Nephron progenitor cell (in vitro differentiated cells): ENCODE measurements around the gene ADTRP.

ENCODE experiments used
- DNase-seq: peaks from one replicate; pipeline ENCODE4 v3.0.0; 2021
- H3K27ac Mint-ChIP-seq: 2 replicates; pipeline ENCODE4 v1.8.0; 2021; ENCODE audit warnings: mild to moderate bottlenecking, moderate library complexity, mixed read lengths
- H3K27me3 Mint-ChIP-seq: 2 replicates; pipeline ENCODE4 v1.8.0; 2021; ENCODE audit warnings: mild to moderate bottlenecking, low read depth, mixed read lengths; ENCODE audit not compliant: poor library complexity
- H3K36me3 Mint-ChIP-seq: 2 replicates; pipeline ENCODE4 v1.8.0; 2021; ENCODE audit warnings: low read depth, mixed read lengths
- H3K4me1 Mint-ChIP-seq: 2 replicates; pipeline ENCODE4 v1.8.0; 2021; ENCODE audit warnings: mixed read lengths
- H3K4me3 Mint-ChIP-seq: 2 replicates; pipeline ENCODE4 v1.8.0; 2021; ENCODE audit warnings: mild to moderate bottlenecking, moderate library complexity, mixed read lengths
- H3K9me3 Mint-ChIP-seq: 2 replicates; pipeline ENCODE4 v1.8.0; 2021; ENCODE audit warnings: mild to moderate bottlenecking, moderate library complexity, mixed read lengths
- CTCF ChIP-seq: fragments of 200-600 bp; sonication (generic); IDR thresholded peaks from 2 replicates; pipeline ENCODE4 v1.5.0; 2021; ENCODE audit warnings: antibody characterized with exemption

The ADTRP gene

GRCh38 chr6:11748591-11749210 is 29.9 kb downstream of the ADTRP start:
- no peak for TF ChIP-seq CTCF
- no peaks in the 10 kb centered on the region for H3K9me3 Mint-ChIP-seq
- no peak overlapping the region for H3K4me3 Mint-ChIP-seq
- H3K36me3 Mint-ChIP-seq, result no peaks in the 10 kb centered on the region
- no peak overlapping the region for H3K27ac Mint-ChIP-seq
- peaks cover 7% of the 10 kb centered on the region for H3K27me3 Mint-ChIP-seq
- H3K4me1 Mint-ChIP-seq, result peaks cover 24% of the 10 kb centered on the region
- no peak for DNase-seq

DNA sequence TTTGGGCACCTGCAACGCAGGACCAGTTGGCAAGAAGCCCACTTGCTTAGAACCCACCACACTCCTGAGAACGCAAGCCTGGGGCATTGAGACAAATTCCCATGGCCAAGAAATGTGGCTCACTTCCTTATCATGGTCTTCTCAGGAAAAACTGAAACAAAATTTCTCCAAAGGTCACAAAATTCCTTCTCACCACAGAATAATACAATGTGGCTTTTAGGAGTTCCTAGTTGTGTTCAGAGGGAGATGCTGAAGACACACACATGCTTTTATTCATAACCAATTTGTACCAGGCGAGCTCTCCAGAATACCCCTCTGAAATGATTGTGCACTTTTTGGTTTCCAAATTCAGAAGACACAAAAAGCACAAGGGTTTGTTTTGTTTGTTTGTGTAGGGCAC is 31.6 kb downstream of the ADTRP start:
- H3K27ac Mint-ChIP-seq, result no peak overlapping the region
- no peaks in the 10 kb centered on the region for H3K36me3 Mint-ChIP-seq
- peaks cover 9% of the 10 kb centered on the region for H3K27me3 Mint-ChIP-seq
- no peak overlapping the region for H3K4me3 Mint-ChIP-seq
- no peak for DNase-seq
- H3K9me3 Mint-ChIP-seq, result no peaks in the 10 kb centered on the region
- H3K4me1 Mint-ChIP-seq, result peaks cover 16% of the 10 kb centered on the region
- no peak for TF ChIP-seq CTCF

- no peaks in the 10 kb centered on the region for H3K9me3 Mint-ChIP-seq
- H3K27ac Mint-ChIP-seq, result no peak overlapping the region
- no peaks in the 10 kb centered on the region for H3K36me3 Mint-ChIP-seq
- H3K4me3 Mint-ChIP-seq, result no peak overlapping the region
- H3K27me3 Mint-ChIP-seq, result peaks cover 7% of the 10 kb centered on the region
- H3K4me1 Mint-ChIP-seq, result peaks cover 9% of the 10 kb centered on the region
- no peak for TF ChIP-seq CTCF
- DNase-seq, result no peak
These were observed 33.9 kb downstream of the ADTRP start for GRCh38 chr6:11744753-11745152.

DNA sequence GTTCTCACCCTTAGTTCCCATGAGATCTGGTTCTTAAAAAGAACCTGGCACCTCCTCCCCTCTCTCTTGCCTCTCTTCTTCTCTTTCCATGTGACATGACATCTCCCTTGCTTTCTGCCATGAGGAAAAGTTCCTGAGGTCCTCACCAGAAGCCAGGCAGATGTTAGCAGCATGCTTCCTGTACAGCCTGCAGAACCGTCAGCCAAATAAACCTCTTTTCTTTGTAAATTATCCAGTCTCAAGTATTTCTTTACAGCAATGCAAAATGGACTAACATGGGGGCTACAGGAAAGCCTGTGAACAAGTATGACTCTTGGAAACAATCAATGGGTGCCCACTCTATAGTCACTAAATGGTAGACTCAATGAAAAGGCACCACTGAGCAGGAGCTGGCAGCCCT is 34.5 kb downstream of the ADTRP start:
- no peak overlapping the region for H3K27ac Mint-ChIP-seq
- H3K4me1 Mint-ChIP-seq, result peaks cover 13% of the 10 kb centered on the region
- no peaks in the 10 kb centered on the region for H3K36me3 Mint-ChIP-seq
- no peak for DNase-seq
- no peak overlapping the region for H3K4me3 Mint-ChIP-seq
- no peak for TF ChIP-seq CTCF
- peaks cover 7% of the 10 kb centered on the region for H3K27me3 Mint-ChIP-seq
- no peaks in the 10 kb centered on the region for H3K9me3 Mint-ChIP-seq

DNA sequence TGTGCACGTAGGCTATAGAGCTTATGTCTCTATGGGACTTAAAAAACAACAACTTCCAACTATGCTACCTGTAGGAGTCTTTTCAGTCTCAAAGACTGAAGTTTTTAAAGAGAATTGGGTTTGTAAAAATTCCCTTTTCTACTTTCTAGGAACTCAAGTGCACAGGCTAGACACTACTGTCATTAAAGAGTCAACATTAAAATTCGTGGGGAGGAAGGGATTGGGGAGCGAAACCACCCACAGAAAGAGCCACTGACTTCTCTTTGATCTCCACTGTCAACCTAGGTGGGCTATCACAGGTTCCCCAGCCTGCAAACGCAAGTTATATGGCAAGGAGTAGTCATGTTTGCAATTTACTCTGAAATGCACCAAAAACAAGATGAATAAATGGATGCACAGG is 37.7 kb downstream of the ADTRP start:
- no peak for DNase-seq
- no peak overlapping the region for H3K27ac Mint-ChIP-seq
- no peaks in the 10 kb centered on the region for H3K36me3 Mint-ChIP-seq
- peaks cover 11% of the 10 kb centered on the region for H3K27me3 Mint-ChIP-seq
- H3K4me1 Mint-ChIP-seq, result peaks cover 22% of the 10 kb centered on the region
- H3K9me3 Mint-ChIP-seq, result no peaks in the 10 kb centered on the region
- TF ChIP-seq CTCF, result no peak
- no peak overlapping the region for H3K4me3 Mint-ChIP-seq

- H3K4me3 Mint-ChIP-seq, result no peak overlapping the region
- no peaks in the 10 kb centered on the region for H3K9me3 Mint-ChIP-seq
- no peak for DNase-seq
- no peaks in the 10 kb centered on the region for H3K36me3 Mint-ChIP-seq
- H3K27me3 Mint-ChIP-seq, result peaks cover 11% of the 10 kb centered on the region
- TF ChIP-seq CTCF, result no peak
- H3K4me1 Mint-ChIP-seq, result peaks cover 18% of the 10 kb centered on the region
- no peak overlapping the region for H3K27ac Mint-ChIP-seq
These were observed 39.8 kb downstream of the ADTRP start for GRCh38 chr6:11738661-11739375.
